ENCODE data around the gene ERF.
A peak's percentile ranks its signal among the peaks of the same experiment; 100 is the strongest.

ERF gene

DNA sequence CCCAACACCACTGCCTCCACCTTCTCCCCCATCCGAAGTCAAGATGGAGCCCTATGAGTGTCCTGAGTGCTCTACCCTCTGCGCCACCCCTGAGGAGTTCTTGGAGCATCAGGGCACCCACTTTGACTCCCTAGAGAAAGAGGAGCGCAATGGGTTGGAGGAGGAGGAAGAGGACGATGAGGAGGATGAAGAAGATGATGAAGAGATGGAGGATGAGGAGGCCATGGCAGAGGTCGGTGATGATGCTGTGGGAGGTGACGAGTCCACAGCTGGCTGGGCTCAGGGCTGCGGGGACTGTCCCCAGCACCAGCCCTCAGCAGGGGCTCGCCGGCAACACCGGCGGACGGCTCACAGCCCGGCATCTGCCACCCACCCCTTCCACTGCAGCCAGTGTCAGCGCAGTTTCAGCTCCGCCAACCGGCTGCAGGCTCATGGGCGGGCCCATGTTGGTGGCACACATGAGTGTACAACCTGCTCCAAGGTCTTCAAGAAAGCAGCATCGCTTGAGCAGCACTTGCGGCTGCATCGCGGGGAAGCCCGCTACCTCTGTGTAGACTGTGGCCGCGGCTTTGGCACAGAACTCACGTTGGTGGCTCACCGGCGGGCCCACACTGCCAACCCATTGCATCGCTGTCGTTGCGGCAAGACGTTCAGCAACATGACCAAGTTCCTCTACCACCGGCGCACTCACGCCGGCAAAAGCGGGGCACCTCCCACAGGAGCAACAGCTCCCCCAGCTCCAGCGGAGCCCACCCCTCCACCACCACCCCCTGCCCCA, 29.8 kb downstream of the ERF start:
- H3K4me3 ChIP-seq (ENCODE audit: low read length): no peak overlapping the region
- no peak for DNase-seq (ENCODE audit: low read depth)
- TF ChIP-seq, protein P1, sequence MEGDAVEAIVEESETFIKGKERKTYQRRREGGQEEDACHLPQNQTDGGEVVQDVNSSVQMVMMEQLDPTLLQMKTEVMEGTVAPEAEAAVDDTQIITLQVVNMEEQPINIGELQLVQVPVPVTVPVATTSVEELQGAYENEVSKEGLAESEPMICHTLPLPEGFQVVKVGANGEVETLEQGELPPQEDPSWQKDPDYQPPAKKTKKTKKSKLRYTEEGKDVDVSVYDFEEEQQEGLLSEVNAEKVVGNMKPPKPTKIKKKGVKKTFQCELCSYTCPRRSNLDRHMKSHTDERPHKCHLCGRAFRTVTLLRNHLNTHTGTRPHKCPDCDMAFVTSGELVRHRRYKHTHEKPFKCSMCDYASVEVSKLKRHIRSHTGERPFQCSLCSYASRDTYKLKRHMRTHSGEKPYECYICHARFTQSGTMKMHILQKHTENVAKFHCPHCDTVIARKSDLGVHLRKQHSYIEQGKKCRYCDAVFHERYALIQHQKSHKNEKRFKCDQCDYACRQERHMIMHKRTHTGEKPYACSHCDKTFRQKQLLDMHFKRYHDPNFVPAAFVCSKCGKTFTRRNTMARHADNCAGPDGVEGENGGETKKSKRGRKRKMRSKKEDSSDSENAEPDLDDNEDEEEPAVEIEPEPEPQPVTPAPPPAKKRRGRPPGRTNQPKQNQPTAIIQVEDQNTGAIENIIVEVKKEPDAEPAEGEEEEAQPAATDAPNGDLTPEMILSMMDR (conservative IDR thresholded peaks at IDR 0.05; ENCODE audit: low read depth, low read length): no peak

DNA sequence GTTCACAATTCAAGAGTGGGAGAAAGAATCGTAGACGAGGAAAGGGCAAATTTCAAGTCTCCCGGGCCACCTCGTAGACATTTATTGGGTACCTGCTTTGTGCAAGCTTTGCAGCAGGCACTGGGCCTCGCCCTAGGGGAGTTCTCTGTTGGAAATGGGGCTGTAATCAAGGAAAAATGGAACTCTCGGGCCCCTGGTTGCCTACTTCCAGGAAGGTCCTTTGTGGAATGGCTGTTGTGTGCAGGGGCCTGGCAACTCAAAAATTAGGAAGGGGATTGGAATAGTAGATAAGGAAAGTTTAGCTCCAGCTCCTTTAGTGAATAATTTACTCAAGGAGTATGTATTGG, 34.2 kb downstream of the ERF start:
- TF ChIP-seq, protein P1 (conservative IDR thresholded peaks at IDR 0.05; ENCODE audit: low read depth, low read length): no peak
- H3K4me3 ChIP-seq (ENCODE audit: low read length): peak overlapping the region; percentile 93
- DNase-seq (ENCODE audit: low read depth): no peak

DNA sequence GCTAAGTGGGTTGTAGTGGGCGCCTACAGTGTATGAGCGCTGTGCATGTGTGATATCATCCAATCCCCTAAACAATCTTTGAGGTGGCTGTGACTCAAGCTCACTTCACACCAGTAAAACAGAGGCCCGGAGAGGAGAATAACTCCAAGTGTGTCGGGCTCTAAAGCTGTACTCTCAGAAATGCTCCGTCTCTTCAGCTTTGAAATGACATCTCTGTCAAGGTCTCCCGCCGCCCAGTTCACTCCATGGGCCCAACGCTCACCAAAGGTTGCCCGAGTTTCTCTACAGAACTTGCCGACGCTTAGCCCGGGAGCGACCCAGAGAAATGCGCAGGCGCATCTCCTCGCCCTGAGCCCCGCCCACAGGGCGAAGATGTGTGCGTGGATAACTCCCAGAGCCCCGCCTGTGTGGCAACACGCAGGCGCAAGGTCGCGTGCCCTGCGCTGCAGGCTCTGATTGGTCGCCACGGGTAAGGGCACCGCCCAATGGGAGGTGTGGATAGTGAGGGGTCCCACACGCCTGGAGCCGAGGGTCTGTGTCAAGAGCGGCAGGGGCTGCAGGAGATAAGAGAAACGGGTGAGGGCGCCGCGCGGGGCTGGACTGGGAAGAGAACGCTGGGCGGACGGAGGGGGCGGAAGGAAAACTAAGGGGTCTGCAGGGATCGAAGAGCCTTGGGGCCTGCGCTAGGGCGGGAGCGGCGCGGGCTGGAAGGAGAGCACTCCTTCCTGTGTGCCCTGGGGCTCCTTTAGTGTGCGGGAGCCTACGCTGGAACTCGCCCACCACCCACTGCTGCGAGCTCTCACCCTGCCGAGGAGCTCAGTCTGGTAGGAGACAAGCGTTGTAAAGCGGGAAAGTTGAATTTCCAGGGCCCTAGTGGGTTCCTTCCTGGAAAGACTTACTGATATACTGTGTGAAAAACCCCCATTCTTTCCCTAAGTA, 34.8 kb downstream of the ERF start, which contains the start of gene ZNF526:
Gene ZNF526 (plus strand): TSS at position 501 of the 939 bp plus-strand sequence. CDS start 4,092 bp downstream, outside the sequence.
- peak within 1 kb of the TSS; percentile 93 for H3K4me3 ChIP-seq (ENCODE audit: low read length)
- DNase-seq (ENCODE audit: low read depth): peak; percentile 91
- TF ChIP-seq, protein P1 (conservative IDR thresholded peaks at IDR 0.05; ENCODE audit: low read depth, low read length): no peak

DNA sequence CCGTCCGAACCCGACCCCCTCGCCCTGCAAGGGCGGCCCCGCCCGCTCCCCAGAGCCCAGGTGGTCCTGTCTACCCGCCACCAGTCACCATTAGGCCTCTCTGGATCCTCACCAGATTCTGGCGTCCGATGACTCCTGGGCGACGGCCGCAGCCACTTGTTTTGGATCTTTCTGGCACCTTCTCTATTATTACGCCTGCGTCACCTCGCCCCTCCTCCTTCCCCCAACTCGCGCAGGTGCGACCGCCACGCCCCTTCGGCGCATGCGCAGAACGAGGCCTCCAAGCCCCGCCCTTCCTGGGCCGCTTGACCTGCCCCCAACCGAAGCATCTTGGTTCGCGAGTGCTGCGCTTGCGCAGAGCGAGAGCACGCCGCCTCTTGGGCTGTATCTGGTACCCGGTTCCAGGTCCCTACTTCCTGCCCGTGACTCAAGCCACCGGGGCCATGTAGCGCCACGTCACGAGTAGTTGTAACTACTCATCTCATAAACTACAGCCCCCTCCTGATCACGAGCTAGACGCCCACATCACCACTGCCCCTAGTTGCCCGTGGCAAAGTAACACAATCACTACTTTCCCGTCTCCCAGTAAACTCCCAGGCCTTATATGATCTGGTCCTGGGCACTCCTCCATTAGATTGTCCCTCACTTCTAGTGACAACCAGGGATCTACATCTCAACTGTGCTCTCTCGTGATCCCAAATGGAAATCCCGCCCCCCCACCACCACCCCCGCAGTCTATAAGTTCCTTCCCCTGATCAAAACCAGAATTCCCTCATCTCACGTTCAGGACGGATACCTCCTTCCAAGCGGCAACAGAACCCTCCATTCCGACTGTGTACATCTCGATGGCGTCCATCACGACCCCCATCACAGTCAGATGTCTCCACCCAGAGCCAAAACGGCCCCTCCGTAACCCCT, 37.1 kb downstream of the ERF start, which contains the start of gene DEDD2:
Gene DEDD2 (minus strand): TSS at position 158 of the 918 bp plus-strand sequence. CDS start 670 bp downstream, outside the sequence.
- H3K4me3 ChIP-seq (ENCODE audit: low read length): peak within 1 kb of the TSS; percentile 93
- peak; percentile 89 for DNase-seq (ENCODE audit: low read depth)
- TF ChIP-seq, protein P1 (conservative IDR thresholded peaks at IDR 0.05; ENCODE audit: low read depth, low read length): no peak

DNA sequence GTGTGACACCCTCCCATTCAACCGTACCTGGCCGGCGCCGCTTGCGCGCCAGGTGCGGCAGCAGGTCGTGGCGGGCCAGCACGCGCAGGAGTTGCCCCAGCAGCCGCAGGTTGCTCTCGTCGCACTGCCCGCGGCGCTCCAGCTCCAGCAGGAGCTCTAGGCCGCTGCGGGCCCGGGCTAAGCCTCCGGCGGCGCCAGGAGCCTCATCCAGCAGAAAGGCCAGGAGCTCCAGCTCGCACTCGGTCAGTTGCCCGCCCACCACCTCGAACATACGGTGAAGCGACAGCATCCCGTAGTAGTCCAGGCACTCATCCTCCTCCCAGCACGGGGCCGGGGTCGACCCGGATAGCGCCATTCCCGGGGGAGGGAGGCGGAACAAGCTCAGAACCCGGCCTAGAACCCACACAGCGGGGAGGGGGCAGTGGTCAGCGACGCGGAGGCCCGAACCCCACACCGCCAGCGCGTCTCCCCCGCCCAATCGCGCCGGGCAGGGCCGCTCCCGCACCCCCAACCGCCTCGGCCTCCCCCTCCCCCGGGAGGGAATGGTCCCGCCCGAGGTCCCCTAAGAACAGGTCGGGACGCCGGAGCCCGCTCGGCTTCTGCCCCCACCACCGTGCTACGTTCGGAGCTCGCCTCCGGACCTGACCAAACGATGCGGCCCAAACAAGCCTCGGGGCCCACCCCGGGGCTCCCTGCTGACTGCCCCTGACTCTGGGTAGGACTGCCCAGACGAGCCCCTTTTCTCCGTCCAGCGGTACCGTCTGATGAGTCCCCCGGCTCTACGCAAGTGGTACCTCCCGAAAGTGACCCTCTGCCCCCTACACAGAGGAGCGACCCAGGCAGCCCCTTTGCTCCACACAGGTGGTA, 38.0 kb downstream of the ERF start:
- no peak for DNase-seq (ENCODE audit: low read depth)
- TF ChIP-seq, protein P1 (conservative IDR thresholded peaks at IDR 0.05; ENCODE audit: low read depth, low read length): no peak

More for the DNA sequence above, 38.0 kb downstream of the ERF start:
- peak overlapping the region; percentile 93 for H3K4me3 ChIP-seq (ENCODE audit: low read length)

Measured in retinal pigment epithelial cell (primary cell).